DND-41 (cell line): ENCODE measurements around the gene NCL.

Experiments
- EZH2 ChIP-seq: IDR thresholded peaks from 3 replicates; pipeline ENCODE4 v1.6.1; 2012; ENCODE audit warnings: borderline replicate concordance, low read depth, mild to moderate bottlenecking, moderate library complexity, low read length, inconsistent platforms; ENCODE audit not compliant: severe bottlenecking
- TF ChIP-seq, protein P1 (sequence below): IDR thresholded peaks from 2 replicates; pipeline ENCODE4 v1.5.1; 2012; ENCODE audit warnings: borderline replicate concordance, low read length, moderate library complexity, mild to moderate bottlenecking; ENCODE audit not compliant: poor library complexity, severe bottlenecking; ENCODE audit errors: extremely low read depth

DNA sequence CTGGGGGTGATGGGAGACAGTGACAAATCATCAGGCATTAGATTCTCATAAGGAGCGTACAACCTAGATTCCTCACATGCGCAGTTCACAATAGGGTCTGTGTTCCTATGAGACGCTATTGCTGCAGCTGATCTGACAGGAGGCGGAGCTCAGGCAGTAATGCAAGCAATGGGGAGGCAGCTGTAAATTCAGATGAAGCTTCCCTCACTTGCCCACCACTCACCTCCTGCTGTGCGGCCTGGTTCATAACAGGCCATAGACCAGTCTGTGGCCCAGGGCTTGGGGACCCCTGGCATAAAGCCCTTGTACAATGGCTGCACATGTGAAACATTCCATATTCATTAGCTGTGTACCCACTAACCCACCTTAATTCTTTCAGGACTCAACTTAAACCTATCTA lies 47.9 kb upstream of the NCL start:
- TF ChIP-seq, protein P1, sequence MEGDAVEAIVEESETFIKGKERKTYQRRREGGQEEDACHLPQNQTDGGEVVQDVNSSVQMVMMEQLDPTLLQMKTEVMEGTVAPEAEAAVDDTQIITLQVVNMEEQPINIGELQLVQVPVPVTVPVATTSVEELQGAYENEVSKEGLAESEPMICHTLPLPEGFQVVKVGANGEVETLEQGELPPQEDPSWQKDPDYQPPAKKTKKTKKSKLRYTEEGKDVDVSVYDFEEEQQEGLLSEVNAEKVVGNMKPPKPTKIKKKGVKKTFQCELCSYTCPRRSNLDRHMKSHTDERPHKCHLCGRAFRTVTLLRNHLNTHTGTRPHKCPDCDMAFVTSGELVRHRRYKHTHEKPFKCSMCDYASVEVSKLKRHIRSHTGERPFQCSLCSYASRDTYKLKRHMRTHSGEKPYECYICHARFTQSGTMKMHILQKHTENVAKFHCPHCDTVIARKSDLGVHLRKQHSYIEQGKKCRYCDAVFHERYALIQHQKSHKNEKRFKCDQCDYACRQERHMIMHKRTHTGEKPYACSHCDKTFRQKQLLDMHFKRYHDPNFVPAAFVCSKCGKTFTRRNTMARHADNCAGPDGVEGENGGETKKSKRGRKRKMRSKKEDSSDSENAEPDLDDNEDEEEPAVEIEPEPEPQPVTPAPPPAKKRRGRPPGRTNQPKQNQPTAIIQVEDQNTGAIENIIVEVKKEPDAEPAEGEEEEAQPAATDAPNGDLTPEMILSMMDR = no peak
- TF ChIP-seq EZH2 = no peak
